ENCODE measurements around the gene FAM98A. TPM values are rescaled to one million over a fixed set of nuclear protein-coding genes. Genes with fewer than 3 reads are reported as not detected.

The FAM98A gene
- polyA plus RNA-seq, 1 donor from 2014 or later, result 14.5 TPM

GRCh38 chr2:33607251-33607721, 8.2 kb upstream of the FAM98A start:
- H3K79me2 ChIP-seq (replicated peaks; ENCODE audit: insufficient read depth, low read length), result no peaks in the 10 kb centered on the region
- no peaks in the 10 kb centered on the region for H4K20me1 ChIP-seq (ENCODE audit: insufficient read depth)
- no peaks in the 10 kb centered on the region for H3K27me3 ChIP-seq (ENCODE audit: insufficient read depth, low read depth, low read length)
- no peaks in the 10 kb centered on the region for H3F3A ChIP-seq (ENCODE audit: insufficient read depth, low read length, poor library complexity, severe bottlenecking)
- TF ChIP-seq REST (IDR thresholded peaks at IDR 0.05; ENCODE audit: borderline replicate concordance), result no peak
- TF ChIP-seq TAF1 (IDR thresholded peaks at IDR 0.05; ENCODE audit: low read depth), result no peak
- no peak for TF ChIP-seq POLR2AphosphoS5 (IDR thresholded peaks at IDR 0.05)
- TF ChIP-seq CTCF (IDR thresholded peaks at IDR 0.05; ENCODE audit: poor library complexity, severe bottlenecking), result no peak
- TF ChIP-seq MXI1 (conservative IDR thresholded peaks at IDR 0.05; ENCODE audit: poor library complexity, severe bottlenecking), result no peak
- no peak for TF ChIP-seq SMC3 (conservative IDR thresholded peaks at IDR 0.05; ENCODE audit: poor library complexity)
- TF ChIP-seq EP300 (conservative IDR thresholded peaks at IDR 0.05; ENCODE audit: poor library complexity, severe bottlenecking), result no peak
- no peak for TF ChIP-seq RAD21 (conservative IDR thresholded peaks at IDR 0.05)
- TF ChIP-seq EZH2 (IDR thresholded peaks at IDR 0.05; ENCODE audit: borderline replicate concordance, insufficient read depth, low read length, poor library complexity, severe bottlenecking), result no peak
- no peak overlapping the region for H3K4me3 ChIP-seq (ENCODE audit: low read length)
- H3K4me2 ChIP-seq (ENCODE audit: low read length), result no peak overlapping the region
- H2AFZ ChIP-seq (ENCODE audit: low read depth, low read length), result no peak overlapping the region
- no peaks in the 10 kb centered on the region for H3K9me3 ChIP-seq (ENCODE audit: low read length)
- no peaks in the 10 kb centered on the region for H3K9me2 ChIP-seq (ENCODE audit: insufficient read depth, low read length)
- H3K9ac ChIP-seq (ENCODE audit: low read length), result no peak overlapping the region
- H3K27ac ChIP-seq (ENCODE audit: low read length), result no peak overlapping the region
- no peaks in the 10 kb centered on the region for H3K36me3 ChIP-seq (ENCODE audit: insufficient read depth, low read length)

GRCh38 chr2:33606622-33607021, 7.5 kb upstream of the FAM98A start:
- no peak overlapping the region for H3K4me2 ChIP-seq (ENCODE audit: low read length)
- TF ChIP-seq CTCF (IDR thresholded peaks at IDR 0.05; ENCODE audit: poor library complexity, severe bottlenecking) (no peak), SMC3 (conservative IDR thresholded peaks at IDR 0.05; ENCODE audit: poor library complexity) (no peak), RAD21 (conservative IDR thresholded peaks at IDR 0.05) (no peak), MXI1 (conservative IDR thresholded peaks at IDR 0.05; ENCODE audit: poor library complexity, severe bottlenecking) (no peak), EZH2 (IDR thresholded peaks at IDR 0.05; ENCODE audit: borderline replicate concordance, insufficient read depth, low read length, poor library complexity, severe bottlenecking) (no peak), TAF1 (IDR thresholded peaks at IDR 0.05; ENCODE audit: low read depth) (no peak), POLR2AphosphoS5 (IDR thresholded peaks at IDR 0.05) (no peak), REST (IDR thresholded peaks at IDR 0.05; ENCODE audit: borderline replicate concordance) (no peak), EP300 (conservative IDR thresholded peaks at IDR 0.05; ENCODE audit: poor library complexity, severe bottlenecking) (no peak)

More at GRCh38 chr2:33606622-33607021, 7.5 kb upstream of the FAM98A start:
- no peaks in the 10 kb centered on the region for H3K36me3 ChIP-seq (ENCODE audit: insufficient read depth, low read length)
- H3K27ac ChIP-seq (ENCODE audit: low read length), result no peak overlapping the region
- no peaks in the 10 kb centered on the region for H3F3A ChIP-seq (ENCODE audit: insufficient read depth, low read length, poor library complexity, severe bottlenecking)
- H3K9me3 ChIP-seq (ENCODE audit: low read length), result no peaks in the 10 kb centered on the region
- H3K79me2 ChIP-seq (replicated peaks; ENCODE audit: insufficient read depth, low read length), result no peaks in the 10 kb centered on the region
- no peak overlapping the region for H3K4me3 ChIP-seq (ENCODE audit: low read length)
- no peak overlapping the region for H2AFZ ChIP-seq (ENCODE audit: low read depth, low read length)
- no peaks in the 10 kb centered on the region for H3K9me2 ChIP-seq (ENCODE audit: insufficient read depth, low read length)
- no peaks in the 10 kb centered on the region for H3K27me3 ChIP-seq (ENCODE audit: insufficient read depth, low read depth, low read length)
- no peaks in the 10 kb centered on the region for H4K20me1 ChIP-seq (ENCODE audit: insufficient read depth)
- H3K9ac ChIP-seq (ENCODE audit: low read length), result no peak overlapping the region
